Measurements from ENCODE around the gene HPCAL1.

Gene HPCAL1

GRCh38 chr2:10392951-10393639, 90.4 kb downstream of the HPCAL1 start:
- no peak for DNase-seq

- DNase-seq: no peak
These were observed 90.9 kb downstream of the HPCAL1 start for GRCh38 chr2:10393640-10393982.

GRCh38 chr2:10395893-10396292, 93.2 kb downstream of the HPCAL1 start:
- no peak for DNase-seq

GRCh38 chr2:10396464-10396863, 93.8 kb downstream of the HPCAL1 start:
- DNase-seq: no peak

- DNase-seq: no peak
These were observed 94.7 kb downstream of the HPCAL1 start for GRCh38 chr2:10397297-10397875.

GRCh38 chr2:10397878-10398277, 95.2 kb downstream of the HPCAL1 start:
- no peak for DNase-seq

GRCh38 chr2:10398496-10398895, 95.8 kb downstream of the HPCAL1 start:
- no peak for DNase-seq

- DNase-seq: no peak
These were observed 96.7 kb downstream of the HPCAL1 start for GRCh38 chr2:10399358-10399757.

- DNase-seq: no peak
These were observed 97.3 kb downstream of the HPCAL1 start for GRCh38 chr2:10400002-10400401.

GRCh38 chr2:10400568-10400977, 97.9 kb downstream of the HPCAL1 start:
- no peak for DNase-seq

- no peak for DNase-seq
These were observed 98.6 kb downstream of the HPCAL1 start for GRCh38 chr2:10400978-10401951.

- DNase-seq: no peak
These were observed 99.4 kb downstream of the HPCAL1 start for GRCh38 chr2:10402062-10402585.

- no peak for DNase-seq
These were observed 100.0 kb downstream of the HPCAL1 start for GRCh38 chr2:10402653-10403215.

GRCh38 chr2:10404324-10405143, 101.8 kb downstream of the HPCAL1 start:
- DNase-seq: no peak

GRCh38 chr2:10405448-10405847, 102.7 kb downstream of the HPCAL1 start:
- DNase-seq: peak; percentile 91

- no peak for DNase-seq
These were observed 103.3 kb downstream of the HPCAL1 start for GRCh38 chr2:10406016-10406415.

- no peak for DNase-seq
These were observed 103.9 kb downstream of the HPCAL1 start for GRCh38 chr2:10406491-10407188.

- DNase-seq: no peak
These were observed 104.7 kb downstream of the HPCAL1 start for GRCh38 chr2:10407432-10407831.

GRCh38 chr2:10407841-10408648, 105.3 kb downstream of the HPCAL1 start:
- no peak for DNase-seq

Measured in fibroblast of skin of back (primary cell).